Hepatocyte (in vitro differentiated cells): ENCODE measurements around the gene PROK1. TPM values are rescaled to one million over a fixed set of nuclear protein-coding genes. Genes with fewer than 3 reads are reported as not detected.

Experiments used
- DNase-seq: peaks from one replicate; pipeline ENCODE4 v3.0.0-alpha.2; 2016; ENCODE audit warnings: low spot score
- H2AFZ ChIP-seq: fragments of 200-600 bp; sonication (generic); 2 replicates; pipeline ENCODE4 v1.6.0; 2016; ENCODE audit warnings: antibody characterized with exemption, mild to moderate bottlenecking
- H3K27ac ChIP-seq: fragments of 200-600 bp; sonication (generic); 2 replicates; pipeline ENCODE4 v1.5.1; 2016; ENCODE audit warnings: mild to moderate bottlenecking
- H3K27me3 ChIP-seq: fragments of 200-600 bp; sonication (generic); 2 replicates; pipeline ENCODE4 v1.6.1; 2016
- H3K36me3 ChIP-seq: fragments of 200-600 bp; sonication (generic); replicated peaks from 2 replicates; pipeline ENCODE4 v1.5.1; 2016; ENCODE audit warnings: low read depth; ENCODE audit not compliant: insufficient read depth
- H3K4me1 ChIP-seq: fragments of 200-600 bp; sonication (generic); 2 replicates; pipeline ENCODE4 v1.5.1; 2016; ENCODE audit warnings: mild to moderate bottlenecking, moderate library complexity; ENCODE audit not compliant: insufficient read depth
- H3K4me2 ChIP-seq: fragments of 200-600 bp; sonication (generic); 2 replicates; pipeline ENCODE4 v1.6.0; 2016
- H3K4me3 ChIP-seq: fragments of 200-600 bp; sonication (generic); 2 replicates; pipeline ENCODE4 v1.5.1; 2016; ENCODE audit warnings: mild to moderate bottlenecking
- H3K79me2 ChIP-seq: fragments of 200-600 bp; sonication (generic); 2 replicates; pipeline ENCODE4 v1.6.0; 2017; ENCODE audit warnings: mild to moderate bottlenecking
- H3K9me2 ChIP-seq: fragments of 200-600 bp; sonication (generic); replicated peaks from 2 replicates; pipeline ENCODE4 v1.6.0; 2017; ENCODE audit warnings: mild to moderate bottlenecking; ENCODE audit not compliant: insufficient read depth
- H3K9me3 ChIP-seq: fragments of 200-600 bp; sonication (generic); 2 replicates; pipeline ENCODE4 v1.5.1; 2016; ENCODE audit warnings: low read depth, mild to moderate bottlenecking
- H4K20me1 ChIP-seq: fragments of 200-600 bp; sonication (generic); 2 replicates; pipeline ENCODE4 v1.6.0; 2016; ENCODE audit warnings: mild to moderate bottlenecking; ENCODE audit not compliant: insufficient read depth, poor library complexity, severe bottlenecking
- CTCF ChIP-seq: fragments of 200-600 bp; sonication (generic); IDR thresholded peaks from 2 replicates; pipeline ENCODE4 v1.5.1; 2016; ENCODE audit warnings: antibody characterized with exemption, mild to moderate bottlenecking; ENCODE audit not compliant: poor library complexity
- EZH2 ChIP-seq: fragments of 200-600 bp; sonication (generic); IDR thresholded peaks from 2 replicates; pipeline ENCODE4 v1.6.1; 2016; ENCODE audit warnings: antibody characterized with exemption, mild to moderate bottlenecking, borderline replicate concordance
- EZH2phosphoT487 ChIP-seq: fragments of 200-600 bp; sonication (generic); IDR thresholded peaks from one replicate; pipeline ENCODE4 v1.6.1; 2018; ENCODE audit warnings: antibody characterized with exemption, mild to moderate bottlenecking, low read depth, moderate library complexity; ENCODE audit not compliant: unreplicated experiment, severe bottlenecking
- WGBS: methylation state at CpG from one replicate; pipeline ENCODE4 v1.1.6; 2016; ENCODE audit warnings: low lambda C conversion rate; ENCODE audit errors: missing lambda C conversion rate; 5-methylcytosine and 5-hydroxymethylcytosine counted together
- polyA plus RNA-seq: library from polyadenylated mRNA; unstranded; fragments of >200 nt; fragmentation: Nextera tagmentation; extraction: Ambion mirVana; gene quantifications from 2 replicates; pipeline ENCODE4 v1.2.1, GENCODE V29; 2016
- total RNA-seq: library from RNA; depleted of rRNA; stranded (reverse); fragments of >200 nt; gene quantifications from 2 replicates; pipeline ENCODE4 v1.2.3, GENCODE V29; 2014

The PROK1 gene
- total and polyA plus RNA-seq, 2 experiments from 2014 or later, result 8.8 to 9.4 TPM

GRCh38 chr1:110430901-110431300 lies 20.0 kb upstream of the PROK1 start:
- no peaks in the 10 kb centered on the region for H4K20me1 ChIP-seq
- no peak overlapping the region for H2AFZ ChIP-seq
- no peaks in the 10 kb centered on the region for H3K9me3 ChIP-seq
- no peak overlapping the region for H3K4me3 ChIP-seq
- H3K79me2 ChIP-seq, result no peaks in the 10 kb centered on the region
- H3K27ac ChIP-seq, result no peak overlapping the region
- WGBS, result 93% methylated on average over 4 of the region's 4 CpGs
- no peak for DNase-seq
- no peak overlapping the region for H3K4me2 ChIP-seq
- H3K9me2 ChIP-seq, result no peaks in the 10 kb centered on the region
- no peaks in the 10 kb centered on the region for H3K4me1 ChIP-seq
- TF ChIP-seq EZH2, result no peak
- no peak for TF ChIP-seq CTCF
- TF ChIP-seq EZH2phosphoT487, result no peak
- no peaks in the 10 kb centered on the region for H3K27me3 ChIP-seq
- H3K36me3 ChIP-seq, result no peaks in the 10 kb centered on the region

- no peaks in the 10 kb centered on the region for H3K9me2 ChIP-seq
- H3K36me3 ChIP-seq, result no peaks in the 10 kb centered on the region
- 87% methylated on average over 2 of the region's 2 CpGs for WGBS
- H4K20me1 ChIP-seq, result no peaks in the 10 kb centered on the region
- no peaks in the 10 kb centered on the region for H3K27me3 ChIP-seq
- peak overlapping the region; percentile 17 for H3K27ac ChIP-seq
- no peak overlapping the region for H2AFZ ChIP-seq
- no peaks in the 10 kb centered on the region for H3K9me3 ChIP-seq
- H3K79me2 ChIP-seq, result no peaks in the 10 kb centered on the region
- no peak overlapping the region for H3K4me3 ChIP-seq
- TF ChIP-seq EZH2phosphoT487, result no peak
- no peak for TF ChIP-seq CTCF
- TF ChIP-seq EZH2, result no peak
- H3K4me2 ChIP-seq, result no peak overlapping the region
- peaks cover 12% of the 10 kb centered on the region for H3K4me1 ChIP-seq
- DNase-seq, result no peak
Observed at GRCh38 chr1:110433213-110433612, 17.7 kb upstream of the PROK1 start.

GRCh38 chr1:110433803-110434202 lies 17.1 kb upstream of the PROK1 start:
- H2AFZ ChIP-seq, result no peak overlapping the region
- no peaks in the 10 kb centered on the region for H3K36me3 ChIP-seq
- peaks cover 12% of the 10 kb centered on the region for H3K4me1 ChIP-seq
- peak; percentile 87 for DNase-seq
- no peaks in the 10 kb centered on the region for H3K9me2 ChIP-seq
- no peak for TF ChIP-seq EZH2phosphoT487
- peak; percentile 20 for TF ChIP-seq CTCF
- no peaks in the 10 kb centered on the region for H3K79me2 ChIP-seq
- no peaks in the 10 kb centered on the region for H4K20me1 ChIP-seq
- H3K4me3 ChIP-seq, result no peak overlapping the region
- no peaks in the 10 kb centered on the region for H3K27me3 ChIP-seq
- peak overlapping the region; percentile 54 for H3K27ac ChIP-seq
- no peaks in the 10 kb centered on the region for H3K9me3 ChIP-seq
- no peak overlapping the region for H3K4me2 ChIP-seq
- 35% methylated on average over 3 of the region's 3 CpGs for WGBS

GRCh38 chr1:110434946-110435345 lies 16.0 kb upstream of the PROK1 start:
- Histone ChIP-seq H3K36me3 (no peaks in the 10 kb centered on the region), H3K27me3 (no peaks in the 10 kb centered on the region), H3K9me3 (no peaks in the 10 kb centered on the region), H3K4me1 (peaks cover 12% of the 10 kb centered on the region), H4K20me1 (no peaks in the 10 kb centered on the region), H3K4me2 (no peak overlapping the region), H3K4me3 (no peak overlapping the region), H3K27ac (no peak overlapping the region), H2AFZ (no peak overlapping the region), H3K79me2 (no peaks in the 10 kb centered on the region), H3K9me2 (no peaks in the 10 kb centered on the region)
- TF ChIP-seq CTCF (no peak), EZH2phosphoT487 (no peak)
- no peak for DNase-seq
- 75% methylated on average over 3 of the region's 3 CpGs for WGBS
